ENCODE data around the gene MKKS.

The MKKS gene

GRCh38 chr20:10468340-10468845 lies 34.4 kb upstream of the MKKS start:
- Histone ChIP-seq H4K20me1 (ENCODE audit: insufficient read depth, low read length) (no peaks in the 10 kb centered on the region), H3K27me3 (ENCODE audit: low read depth, low read length) (no peaks in the 10 kb centered on the region), H3K36me3 (replicated peaks; ENCODE audit: low read depth, low read length) (no peaks in the 10 kb centered on the region), H3K4me1 (ENCODE audit: low read length) (peaks cover 3% of the 10 kb centered on the region), H2AFZ (ENCODE audit: low read depth, low read length) (no peak overlapping the region), H3K27ac (ENCODE audit: low read length) (no peak overlapping the region), H3K79me2 (ENCODE audit: low read length) (no peaks in the 10 kb centered on the region), H3K9ac (ENCODE audit: low read length) (no peak overlapping the region), H3K4me2 (ENCODE audit: low read length) (no peak overlapping the region), H3K9me3 (ENCODE audit: insufficient read depth, low read length) (no peaks in the 10 kb centered on the region), H3K4me3 (ENCODE audit: low read length) (no peak overlapping the region)
- TF ChIP-seq CTCF (IDR thresholded peaks at IDR 0.05; ENCODE audit: low read depth, low read length) = no peak
- TF ChIP-seq EZH2phosphoT487 (IDR thresholded peaks at IDR 0.05; ENCODE audit: low read depth) = no peak

GRCh38 chr20:10467681-10468339 lies 33.8 kb upstream of the MKKS start:
- no peak overlapping the region for H3K4me2 ChIP-seq (ENCODE audit: low read length)
- H2AFZ ChIP-seq (ENCODE audit: low read depth, low read length) = no peak overlapping the region
- H4K20me1 ChIP-seq (ENCODE audit: insufficient read depth, low read length) = no peaks in the 10 kb centered on the region
- H3K27ac ChIP-seq (ENCODE audit: low read length) = no peak overlapping the region
- H3K27me3 ChIP-seq (ENCODE audit: low read depth, low read length) = no peaks in the 10 kb centered on the region
- TF ChIP-seq CTCF (IDR thresholded peaks at IDR 0.05; ENCODE audit: low read depth, low read length) (no peak), EZH2phosphoT487 (IDR thresholded peaks at IDR 0.05; ENCODE audit: low read depth) (no peak)
- no peaks in the 10 kb centered on the region for H3K79me2 ChIP-seq (ENCODE audit: low read length)
- H3K4me3 ChIP-seq (ENCODE audit: low read length) = no peak overlapping the region
- H3K9ac ChIP-seq (ENCODE audit: low read length) = no peak overlapping the region
- H3K36me3 ChIP-seq (replicated peaks; ENCODE audit: low read depth, low read length) = no peaks in the 10 kb centered on the region
- H3K4me1 ChIP-seq (ENCODE audit: low read length) = peaks cover 3% of the 10 kb centered on the region
- no peaks in the 10 kb centered on the region for H3K9me3 ChIP-seq (ENCODE audit: insufficient read depth, low read length)

- no peak overlapping the region for H2AFZ ChIP-seq (ENCODE audit: low read depth, low read length)
- H3K9me3 ChIP-seq (ENCODE audit: insufficient read depth, low read length) = no peaks in the 10 kb centered on the region
- no peak overlapping the region for H3K4me3 ChIP-seq (ENCODE audit: low read length)
- no peaks in the 10 kb centered on the region for H4K20me1 ChIP-seq (ENCODE audit: insufficient read depth, low read length)
- H3K4me2 ChIP-seq (ENCODE audit: low read length) = no peak overlapping the region
- H3K27ac ChIP-seq (ENCODE audit: low read length) = no peak overlapping the region
- H3K36me3 ChIP-seq (replicated peaks; ENCODE audit: low read depth, low read length) = no peaks in the 10 kb centered on the region
- H3K4me1 ChIP-seq (ENCODE audit: low read length) = peaks cover 7% of the 10 kb centered on the region
- H3K79me2 ChIP-seq (ENCODE audit: low read length) = no peaks in the 10 kb centered on the region
- H3K27me3 ChIP-seq (ENCODE audit: low read depth, low read length) = no peaks in the 10 kb centered on the region
- H3K9ac ChIP-seq (ENCODE audit: low read length) = no peak overlapping the region
- TF ChIP-seq CTCF (IDR thresholded peaks at IDR 0.05; ENCODE audit: low read depth, low read length) (no peak), EZH2phosphoT487 (IDR thresholded peaks at IDR 0.05; ENCODE audit: low read depth) (no peak)
Measured at GRCh38 chr20:10466855-10467254, 32.8 kb upstream of the MKKS start.

GRCh38 chr20:10466325-10466724 lies 32.3 kb upstream of the MKKS start:
- Histone ChIP-seq H3K9ac (ENCODE audit: low read length) (no peak overlapping the region), H3K27ac (ENCODE audit: low read length) (no peak overlapping the region), H3K79me2 (ENCODE audit: low read length) (peaks cover 3% of the 10 kb centered on the region; the same call in 1 of the 2 replicates), H3K27me3 (ENCODE audit: low read depth, low read length) (no peaks in the 10 kb centered on the region), H3K4me1 (ENCODE audit: low read length) (peaks cover 12% of the 10 kb centered on the region), H3K4me3 (ENCODE audit: low read length) (no peak overlapping the region), H3K9me3 (ENCODE audit: insufficient read depth, low read length) (no peaks in the 10 kb centered on the region), H2AFZ (ENCODE audit: low read depth, low read length) (no peak overlapping the region), H3K36me3 (replicated peaks; ENCODE audit: low read depth, low read length) (peaks cover 3% of the 10 kb centered on the region), H3K4me2 (ENCODE audit: low read length) (no peak overlapping the region), H4K20me1 (ENCODE audit: insufficient read depth, low read length) (no peaks in the 10 kb centered on the region)
- no peak for TF ChIP-seq CTCF (IDR thresholded peaks at IDR 0.05; ENCODE audit: low read depth, low read length)
- TF ChIP-seq EZH2phosphoT487 (IDR thresholded peaks at IDR 0.05; ENCODE audit: low read depth) = no peak
